Left renal cortex interstitium (tissue), 4 donors: ENCODE results near the gene KRT38. TPM values are rescaled to one million over a fixed set of nuclear protein-coding genes. Genes with fewer than 3 reads are reported as not detected.
"Not testable (repeated sequence)": the region's sequence is repeated elsewhere in the genome, so short reads cannot be mapped to it uniquely, and the experiment has no call there.

ENCODE experiments used
- DNase-seq, 4 donors: peaks; one replicate each; pipeline ENCODE4 v3.0.0-alpha.2; 2013; ENCODE audit warnings: low read depth in 4 of 4, low spot score in 2 of 4, missing footprints in 1 of 4
- polyA plus RNA-seq, 4 donors: library from polyadenylated mRNA; unstranded; fragments of 120-200 nt; gene quantifications; one replicate each; pipeline ENCODE4 v1.2.1, GENCODE V29; 2013; ENCODE audit not compliant: insufficient read length in 4 of 4

The KRT38 gene
- polyA plus RNA-seq, 4 donors = not detected

- DNase-seq = no peak
Measured at GRCh38 chr17:41463746-41464145, 23.0 kb upstream of the KRT38 start.

GRCh38 chr17:41462705-41463104 is 21.9 kb upstream of the KRT38 start:
- no peak for DNase-seq

- DNase-seq = no peak
Measured at GRCh38 chr17:41457676-41458075, 16.9 kb upstream of the KRT38 start.

GRCh38 chr17:41456204-41456603 is 15.4 kb upstream of the KRT38 start:
- no peak for DNase-seq

- DNase-seq = no peak
Measured at GRCh38 chr17:41455236-41455635, 14.5 kb upstream of the KRT38 start.

- no peak for DNase-seq
Measured at GRCh38 chr17:41453066-41453465, 12.3 kb upstream of the KRT38 start.

- no peak for DNase-seq
Measured at GRCh38 chr17:41452281-41452680, 11.5 kb upstream of the KRT38 start.

GRCh38 chr17:41451154-41451728 is 10.5 kb upstream of the KRT38 start:
- DNase-seq = no peak

GRCh38 chr17:41449008-41449407 is 8.2 kb upstream of the KRT38 start:
- DNase-seq = no peak

GRCh38 chr17:41448506-41448905 is 7.7 kb upstream of the KRT38 start:
- DNase-seq = no peak

- DNase-seq = no peak
Measured at GRCh38 chr17:41446806-41447205, 6.0 kb upstream of the KRT38 start.

- no peak for DNase-seq
Measured at GRCh38 chr17:41444640-41445039, 3.9 kb upstream of the KRT38 start.

- DNase-seq = no peak
Measured at GRCh38 chr17:41444186-41444585, 3.4 kb upstream of the KRT38 start.

- DNase-seq = no peak
Measured at GRCh38 chr17:41442739-41443138, 2.0 kb upstream of the KRT38 start.

- DNase-seq = no peak
Measured at GRCh38 chr17:41439375-41439774, 1.4 kb downstream of the KRT38 start.

- DNase-seq = no peak
Measured at GRCh38 chr17:41437769-41438168, 3.0 kb downstream of the KRT38 start.

- no peak for DNase-seq
Measured at GRCh38 chr17:41437254-41437653, 3.5 kb downstream of the KRT38 start.

- peak in 1 of 4 donors; percentile 5 for DNase-seq
Measured at GRCh38 chr17:41434415-41434814, 6.4 kb downstream of the KRT38 start.

GRCh38 chr17:41434005-41434404 is 6.8 kb downstream of the KRT38 start:
- no peak for DNase-seq

- no peak for DNase-seq
Measured at GRCh38 chr17:41433586-41433985, 7.2 kb downstream of the KRT38 start.

- DNase-seq = not testable (repeated sequence)
Measured at GRCh38 chr17:41430376-41430775, 10.4 kb downstream of the KRT38 start.

- no peak for DNase-seq
Measured at GRCh38 chr17:41429667-41430066, 11.1 kb downstream of the KRT38 start.

- DNase-seq = no peak
Measured at GRCh38 chr17:41428591-41429291, 12.0 kb downstream of the KRT38 start.
